ENCODE results near the gene RHOBTB3. TPM values are rescaled to one million over a fixed set of nuclear protein-coding genes. Genes with fewer than 3 reads are reported as not detected.

RHOBTB3 gene
- total RNA-seq, 1 experiment from 2014 or later: 95.2 TPM

- POLR2A ChIA-PET: interaction anchor here (0.6 kb wide), 1 partner anchor 20 kb away, joined by 6 read pairs; no protein-coding TSS in a partner anchor
- Histone ChIP-seq H3K27ac (ENCODE audit: low read length) (peak overlapping the region; percentile 32), H3K27me3 (ENCODE audit: control insufficient read depth, insufficient read depth, low read length) (no peaks in the 10 kb centered on the region), H3K9me3 (ENCODE audit: control insufficient read depth, insufficient read depth, low read depth, low read length) (no peaks in the 10 kb centered on the region), H3K36me3 (ENCODE audit: control insufficient read depth, insufficient read depth, low read length) (peaks cover 2% of the 10 kb centered on the region; the same call in 1 of the 2 replicates), H3K4me3 (ENCODE audit: low read depth in 2 of 2, low read length in 2 of 2) (peak overlapping the region; percentile 77 to 96), H3K4me1 (ENCODE audit: control insufficient read depth, insufficient read depth, low read length) (peaks cover 23% of the 10 kb centered on the region)
- intact Hi-C loops (cut with micrococcal nuclease; ENCODE audit: unreplicated experiment): no loop called here
- no peak for DNase-seq (ENCODE audit: low read depth, low spot score)
- CTCF ChIA-PET: interaction anchor here (0.6 to 0.7 kb wide), 2 partner anchors 140 to 142 kb away, joined by 3 read pairs; no protein-coding TSS in a partner anchor
- TF ChIP-seq TCF7L2 (IDR thresholded peaks at IDR 0.05; ENCODE audit: low read depth, low read length) (0 out of 2 replicates have a peak, but pooled peaks have one; percentile 15), SIN3A (IDR thresholded peaks at IDR 0.05; ENCODE audit: borderline replicate concordance, insufficient read depth, low read depth, low read length) (no peak), POLR2AphosphoS5 (IDR thresholded peaks at IDR 0.05; ENCODE audit: low read depth, low read length) (no peak)
- in situ Hi-C loops (cut with HindIII; ENCODE audit: low pct_unique_long_range_greater_than_20kb, low sequenced_read_pairs): no loop called here
- peak; percentile 80 for ATAC-seq
- no TSS peak for BruUV-seq (replicated peaks)
Measured at GRCh38 chr5:95822043-95822541, 91.0 kb downstream of the RHOBTB3 start.

DNA sequence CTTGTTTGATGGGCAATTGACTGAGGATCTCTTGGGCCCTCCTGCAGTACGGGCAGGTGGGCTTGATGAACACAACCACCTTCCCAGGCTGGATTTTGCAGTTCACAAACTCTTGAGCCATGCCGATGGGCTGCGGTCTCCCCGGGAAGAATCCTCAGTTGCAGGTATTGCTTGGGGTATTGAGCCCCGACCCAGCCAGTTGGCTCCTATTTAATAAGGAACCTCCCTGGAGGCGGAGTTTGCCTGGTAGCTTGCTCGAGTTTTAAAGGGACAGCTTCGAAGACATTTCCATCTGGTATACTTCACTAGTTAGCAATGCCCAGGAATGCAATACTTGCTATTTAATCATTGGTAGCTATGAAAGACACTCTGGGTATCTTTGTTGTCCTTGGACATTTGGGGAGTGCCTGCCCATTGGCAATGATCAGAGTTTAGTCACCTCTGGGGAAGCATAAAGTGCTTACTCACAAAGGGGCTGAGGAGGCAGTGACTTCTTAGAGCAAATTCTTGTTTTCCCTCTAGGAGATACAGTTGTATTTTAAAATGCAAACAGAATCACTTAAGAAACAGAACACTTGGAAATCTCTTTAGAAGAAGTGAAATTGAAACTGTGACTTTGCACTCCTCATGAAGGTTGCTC is 91.5 kb downstream of the RHOBTB3 start, which contains the start of gene GLRX:
GLRX (minus strand) TSS at position 185 of the 640 bp plus-strand sequence; CDS start at position 121, 64 bp downstream.
- ChIA-PET CTCF (interaction anchor here (0.6 to 0.7 kb wide), 2 partner anchors 141 to 143 kb away, joined by 3 read pairs; no protein-coding TSS in a partner anchor), POLR2A (interaction anchor here (0.5 to 0.6 kb wide), 2 partner anchors 20 to 57 kb away, joined by 5 to 6 read pairs; no protein-coding TSS in a partner anchor)
- Histone ChIP-seq H3K4me3 (ENCODE audit: low read depth in 2 of 2, low read length in 2 of 2) (peak within 1 kb of the TSS; percentile 77 to 96), H3K27ac (ENCODE audit: low read length) (peak within 1 kb of the TSS; percentile 32), H3K9me3 (ENCODE audit: control insufficient read depth, insufficient read depth, low read depth, low read length) (no peaks in the 10 kb centered on the region), H3K4me1 (ENCODE audit: control insufficient read depth, insufficient read depth, low read length) (peaks cover 23% of the 10 kb centered on the region), H3K36me3 (ENCODE audit: control insufficient read depth, insufficient read depth, low read length) (peaks cover 2% of the 10 kb centered on the region; the same call in 1 of the 2 replicates), H3K27me3 (ENCODE audit: control insufficient read depth, insufficient read depth, low read length) (no peaks in the 10 kb centered on the region)
- DNase-seq (ENCODE audit: low read depth, low spot score): peak; percentile 64
- ATAC-seq: peak; percentile 90
- TF ChIP-seq, protein P1, sequence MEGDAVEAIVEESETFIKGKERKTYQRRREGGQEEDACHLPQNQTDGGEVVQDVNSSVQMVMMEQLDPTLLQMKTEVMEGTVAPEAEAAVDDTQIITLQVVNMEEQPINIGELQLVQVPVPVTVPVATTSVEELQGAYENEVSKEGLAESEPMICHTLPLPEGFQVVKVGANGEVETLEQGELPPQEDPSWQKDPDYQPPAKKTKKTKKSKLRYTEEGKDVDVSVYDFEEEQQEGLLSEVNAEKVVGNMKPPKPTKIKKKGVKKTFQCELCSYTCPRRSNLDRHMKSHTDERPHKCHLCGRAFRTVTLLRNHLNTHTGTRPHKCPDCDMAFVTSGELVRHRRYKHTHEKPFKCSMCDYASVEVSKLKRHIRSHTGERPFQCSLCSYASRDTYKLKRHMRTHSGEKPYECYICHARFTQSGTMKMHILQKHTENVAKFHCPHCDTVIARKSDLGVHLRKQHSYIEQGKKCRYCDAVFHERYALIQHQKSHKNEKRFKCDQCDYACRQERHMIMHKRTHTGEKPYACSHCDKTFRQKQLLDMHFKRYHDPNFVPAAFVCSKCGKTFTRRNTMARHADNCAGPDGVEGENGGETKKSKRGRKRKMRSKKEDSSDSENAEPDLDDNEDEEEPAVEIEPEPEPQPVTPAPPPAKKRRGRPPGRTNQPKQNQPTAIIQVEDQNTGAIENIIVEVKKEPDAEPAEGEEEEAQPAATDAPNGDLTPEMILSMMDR (IDR thresholded peaks at IDR 0.05): no peak
- no peak for TF ChIP-seq SIN3A (IDR thresholded peaks at IDR 0.05; ENCODE audit: borderline replicate concordance, insufficient read depth, low read depth, low read length)
- TF ChIP-seq, protein P2, sequence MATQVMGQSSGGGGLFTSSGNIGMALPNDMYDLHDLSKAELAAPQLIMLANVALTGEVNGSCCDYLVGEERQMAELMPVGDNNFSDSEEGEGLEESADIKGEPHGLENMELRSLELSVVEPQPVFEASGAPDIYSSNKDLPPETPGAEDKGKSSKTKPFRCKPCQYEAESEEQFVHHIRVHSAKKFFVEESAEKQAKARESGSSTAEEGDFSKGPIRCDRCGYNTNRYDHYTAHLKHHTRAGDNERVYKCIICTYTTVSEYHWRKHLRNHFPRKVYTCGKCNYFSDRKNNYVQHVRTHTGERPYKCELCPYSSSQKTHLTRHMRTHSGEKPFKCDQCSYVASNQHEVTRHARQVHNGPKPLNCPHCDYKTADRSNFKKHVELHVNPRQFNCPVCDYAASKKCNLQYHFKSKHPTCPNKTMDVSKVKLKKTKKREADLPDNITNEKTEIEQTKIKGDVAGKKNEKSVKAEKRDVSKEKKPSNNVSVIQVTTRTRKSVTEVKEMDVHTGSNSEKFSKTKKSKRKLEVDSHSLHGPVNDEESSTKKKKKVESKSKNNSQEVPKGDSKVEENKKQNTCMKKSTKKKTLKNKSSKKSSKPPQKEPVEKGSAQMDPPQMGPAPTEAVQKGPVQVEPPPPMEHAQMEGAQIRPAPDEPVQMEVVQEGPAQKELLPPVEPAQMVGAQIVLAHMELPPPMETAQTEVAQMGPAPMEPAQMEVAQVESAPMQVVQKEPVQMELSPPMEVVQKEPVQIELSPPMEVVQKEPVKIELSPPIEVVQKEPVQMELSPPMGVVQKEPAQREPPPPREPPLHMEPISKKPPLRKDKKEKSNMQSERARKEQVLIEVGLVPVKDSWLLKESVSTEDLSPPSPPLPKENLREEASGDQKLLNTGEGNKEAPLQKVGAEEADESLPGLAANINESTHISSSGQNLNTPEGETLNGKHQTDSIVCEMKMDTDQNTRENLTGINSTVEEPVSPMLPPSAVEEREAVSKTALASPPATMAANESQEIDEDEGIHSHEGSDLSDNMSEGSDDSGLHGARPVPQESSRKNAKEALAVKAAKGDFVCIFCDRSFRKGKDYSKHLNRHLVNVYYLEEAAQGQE (IDR thresholded peaks at IDR 0.05; ENCODE audit: insufficient read depth in 1 of 2, low read depth in 2 of 2, low read length in 1 of 2): no peak
- TF ChIP-seq TCF7L2 (IDR thresholded peaks at IDR 0.05; ENCODE audit: low read depth, low read length): 0 out of 2 replicates have a peak, but pooled peaks have one; percentile 0
- no peak for TF ChIP-seq POLR2AphosphoS5 (IDR thresholded peaks at IDR 0.05; ENCODE audit: low read depth, low read length)
- intact Hi-C loops (cut with micrococcal nuclease; ENCODE audit: unreplicated experiment) (no loop called here), in situ Hi-C loops (cut with HindIII; ENCODE audit: low pct_unique_long_range_greater_than_20kb, low sequenced_read_pairs) (no loop called here)
- no TSS peak for BruUV-seq (replicated peaks)

All from Panc1 (cell line).